ENCODE results near the gene PHF21B.

- TF ChIP-seq, protein P1, sequence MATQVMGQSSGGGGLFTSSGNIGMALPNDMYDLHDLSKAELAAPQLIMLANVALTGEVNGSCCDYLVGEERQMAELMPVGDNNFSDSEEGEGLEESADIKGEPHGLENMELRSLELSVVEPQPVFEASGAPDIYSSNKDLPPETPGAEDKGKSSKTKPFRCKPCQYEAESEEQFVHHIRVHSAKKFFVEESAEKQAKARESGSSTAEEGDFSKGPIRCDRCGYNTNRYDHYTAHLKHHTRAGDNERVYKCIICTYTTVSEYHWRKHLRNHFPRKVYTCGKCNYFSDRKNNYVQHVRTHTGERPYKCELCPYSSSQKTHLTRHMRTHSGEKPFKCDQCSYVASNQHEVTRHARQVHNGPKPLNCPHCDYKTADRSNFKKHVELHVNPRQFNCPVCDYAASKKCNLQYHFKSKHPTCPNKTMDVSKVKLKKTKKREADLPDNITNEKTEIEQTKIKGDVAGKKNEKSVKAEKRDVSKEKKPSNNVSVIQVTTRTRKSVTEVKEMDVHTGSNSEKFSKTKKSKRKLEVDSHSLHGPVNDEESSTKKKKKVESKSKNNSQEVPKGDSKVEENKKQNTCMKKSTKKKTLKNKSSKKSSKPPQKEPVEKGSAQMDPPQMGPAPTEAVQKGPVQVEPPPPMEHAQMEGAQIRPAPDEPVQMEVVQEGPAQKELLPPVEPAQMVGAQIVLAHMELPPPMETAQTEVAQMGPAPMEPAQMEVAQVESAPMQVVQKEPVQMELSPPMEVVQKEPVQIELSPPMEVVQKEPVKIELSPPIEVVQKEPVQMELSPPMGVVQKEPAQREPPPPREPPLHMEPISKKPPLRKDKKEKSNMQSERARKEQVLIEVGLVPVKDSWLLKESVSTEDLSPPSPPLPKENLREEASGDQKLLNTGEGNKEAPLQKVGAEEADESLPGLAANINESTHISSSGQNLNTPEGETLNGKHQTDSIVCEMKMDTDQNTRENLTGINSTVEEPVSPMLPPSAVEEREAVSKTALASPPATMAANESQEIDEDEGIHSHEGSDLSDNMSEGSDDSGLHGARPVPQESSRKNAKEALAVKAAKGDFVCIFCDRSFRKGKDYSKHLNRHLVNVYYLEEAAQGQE (IDR thresholded peaks at IDR 0.05; ENCODE audit: insufficient read depth in 1 of 2, low read depth in 2 of 2, low read length in 2 of 2): no peak
- TF ChIP-seq POLR2AphosphoS5 (IDR thresholded peaks at IDR 0.05; ENCODE audit: low read depth, low read length) (no peak), SIN3A (IDR thresholded peaks at IDR 0.05; ENCODE audit: borderline replicate concordance, insufficient read depth, low read length) (no peak), TAF1 (IDR thresholded peaks at IDR 0.05; ENCODE audit: borderline replicate concordance, insufficient read depth, low read length) (no peak)
These were observed 66.7 kb downstream of the PHF21B start for GRCh38 chr22:44942979-44943700.

Data from PFSK-1 (cell line).